K562 (cell line): Measurements from ENCODE around the gene SEPHS2. TPM values are rescaled to one million over a fixed set of nuclear protein-coding genes. Genes with fewer than 3 reads are reported as not detected.

Experiments
- ATF1 ChIP-seq, 2 experiments: fragments of 450-650 bp in 1 of 2; IDR thresholded peaks; 2 replicates each; pipeline ENCODE4 v1.6.1; 2016; ENCODE audit warnings: missing compliant biosample characterization in 1 of 2, missing genetic modification characterization in 1 of 2
- BRD9 ChIP-seq: fragments of 450-650 bp; IDR thresholded peaks from 2 replicates; pipeline ENCODE4 v1.6.1; 2018; ENCODE audit warnings: low read depth; ENCODE audit not compliant: partially characterized antibody
- CBX1 ChIP-seq: sonication (generic); IDR thresholded peaks from 2 replicates; pipeline ENCODE4 v1.6.1; 2016; ENCODE audit warnings: antibody characterized with exemption, low read depth, mild to moderate bottlenecking
- PHB ChIP-seq: fragments of 250-450 bp; sonication (Bioruptor Pico); IDR thresholded peaks from 2 replicates; pipeline ENCODE4 v1.5.0; 2021
- PYGO2 ChIP-seq: fragments of 450-650 bp; IDR thresholded peaks from 2 replicates; pipeline ENCODE4 v1.6.1; 2016; ENCODE audit warnings: mild to moderate bottlenecking, missing genetic modification characterization, moderate library complexity, missing compliant biosample characterization
- RHOXF2B ChIP-seq: fragments of 250-450 bp; sonication (Bioruptor Pico); conservative IDR thresholded peaks from 2 replicates; pipeline ENCODE4 v1.5.1; 2021
- SNIP1 ChIP-seq: fragments of 450-650 bp; IDR thresholded peaks from 2 replicates; pipeline ENCODE4 v1.7.1; 2017; ENCODE audit warnings: low read depth, mild to moderate bottlenecking
- SNRNP70 ChIP-seq: fragments of 200-400 bp; formaldehyde crosslinking; optimal IDR thresholded peaks from 2 replicates; pipeline ENCODE3; 2017; ENCODE audit warnings: low read depth, low read length
- XRCC4 ChIP-seq: IDR thresholded peaks from one replicate; pipeline ENCODE4 v1.6.1; 2011; ENCODE audit not compliant: insufficient read depth, insufficient read length; ENCODE audit errors: extremely low read depth
- ZNF324 ChIP-seq: fragments of 250-450 bp; sonication (Bioruptor Pico); IDR thresholded peaks from 2 replicates; pipeline ENCODE4 v1.4.0; 2020; ENCODE audit warnings: mild to moderate bottlenecking
- ZNF644 ChIP-seq: fragments of 200-800 bp; sonication (Bioruptor generic); IDR thresholded peaks from 2 replicates; pipeline ENCODE4 v1.6.1; 2016; ENCODE audit warnings: low read depth, missing genetic modification characterization, missing compliant biosample characterization
- polyA plus RNA-seq, 8 experiments: library from polyadenylated mRNA; depleted of rRNA in 4 of 8; stranded (reverse) in 5 of 8; unstranded in 3 of 8; fragments of >200 nt; fragmentation: Nextera tagmentation in 2 of 8; fragmentation: Illumina TruSeq in 1 of 8; extraction: Ambion mirVana in 2 of 8; extraction: Trizol in 1 of 8; gene quantifications; 2 replicates each; pipeline versions ENCODE4 v1.2.1 to v1.2.3, GENCODE V29; 2011 to 2014; ENCODE audit warnings: inconsistent platforms in 1 of 8, missing spikeins in 1 of 8
- total RNA-seq, 7 experiments: library from RNA; depleted of rRNA in 6 of 7; stranded (reverse); fragments of >200 nt in 6 of 7; fragmentation: Illumina TruSeq in 2 of 7; extraction: Trizol in 2 of 7; gene quantifications; 2 replicates each; pipeline versions ENCODE4 v1.2.1 to v1.2.3, GENCODE V29; 2011 to 2021; ENCODE audit warnings: low replicate concordance in 1 of 7
- TF ChIP-seq, protein P1 (sequence below): sonication (generic); formaldehyde crosslinking; IDR thresholded peaks from 2 replicates; pipeline ENCODE4 v1.8.1; 2023; ENCODE audit warnings: mild to moderate bottlenecking, missing genetic modification reagents
- TF ChIP-seq, protein P2 (sequence below): conservative IDR thresholded peaks from 2 replicates; pipeline ENCODE4 v1.6.1; 2011; ENCODE audit warnings: low read depth, mild to moderate bottlenecking, low read length; ENCODE audit not compliant: control insufficient read depth
- TF ChIP-seq, protein P3 (sequence below): sonication (generic); formaldehyde crosslinking; IDR thresholded peaks from 2 replicates; pipeline ENCODE4 v1.8.0; 2023; ENCODE audit warnings: mild to moderate bottlenecking, missing genetic modification reagents
- TF ChIP-seq, protein P4 (sequence below): fragments of 200-400 bp; formaldehyde crosslinking; IDR thresholded peaks from 2 replicates; pipeline ENCODE4 v1.6.1; 2017; ENCODE audit warnings: mild to moderate bottlenecking, low read depth, low read length, moderate library complexity

The SEPHS2 gene
- total and polyA plus RNA-seq, 9 of the 15 experiments (the other 6 are each of a cell fraction or from before 2014, with no cell fraction given), result 20.9 to 90.6 (median 43.4) TPM

DNA sequence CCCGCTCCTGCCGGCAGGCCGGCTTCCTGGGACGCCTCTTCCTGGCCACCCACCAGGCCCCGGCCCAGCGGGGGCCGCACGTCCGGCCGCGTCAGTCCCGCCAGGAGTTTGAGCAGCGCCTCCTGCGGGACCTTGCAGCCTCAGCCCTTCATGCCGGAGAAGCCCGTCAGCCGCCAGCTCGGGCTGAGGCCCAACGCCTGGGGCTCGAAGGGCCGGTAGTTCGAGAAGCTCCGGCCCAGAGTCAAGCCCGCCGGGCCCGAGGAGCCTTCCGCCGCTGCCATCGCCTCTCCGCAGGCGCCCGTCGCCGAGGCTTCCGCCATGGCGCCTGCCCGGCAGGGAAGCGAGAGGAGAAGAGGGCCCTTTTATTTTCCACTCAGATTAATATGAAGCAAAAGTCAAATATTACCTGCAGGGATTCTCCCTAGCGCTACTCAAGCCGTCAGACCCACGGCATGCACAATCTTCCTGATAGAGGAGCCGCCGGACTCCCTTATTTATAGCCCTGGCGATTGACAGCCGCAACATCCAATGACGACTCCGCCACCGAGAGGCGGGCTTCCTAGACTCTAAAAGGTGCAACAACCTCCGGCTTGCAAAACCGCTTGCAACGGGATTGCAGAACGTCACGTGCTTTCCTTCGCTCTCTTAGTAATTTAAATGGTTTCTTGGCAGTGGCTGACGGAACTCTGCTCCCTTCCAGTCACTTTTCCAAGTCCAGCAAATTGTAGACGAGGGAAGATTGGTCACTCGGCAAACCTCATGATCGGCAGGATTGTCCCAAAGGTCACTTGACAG lies at the start of gene SEPHS2 (continued):
- TF ChIP-seq, protein P1, sequence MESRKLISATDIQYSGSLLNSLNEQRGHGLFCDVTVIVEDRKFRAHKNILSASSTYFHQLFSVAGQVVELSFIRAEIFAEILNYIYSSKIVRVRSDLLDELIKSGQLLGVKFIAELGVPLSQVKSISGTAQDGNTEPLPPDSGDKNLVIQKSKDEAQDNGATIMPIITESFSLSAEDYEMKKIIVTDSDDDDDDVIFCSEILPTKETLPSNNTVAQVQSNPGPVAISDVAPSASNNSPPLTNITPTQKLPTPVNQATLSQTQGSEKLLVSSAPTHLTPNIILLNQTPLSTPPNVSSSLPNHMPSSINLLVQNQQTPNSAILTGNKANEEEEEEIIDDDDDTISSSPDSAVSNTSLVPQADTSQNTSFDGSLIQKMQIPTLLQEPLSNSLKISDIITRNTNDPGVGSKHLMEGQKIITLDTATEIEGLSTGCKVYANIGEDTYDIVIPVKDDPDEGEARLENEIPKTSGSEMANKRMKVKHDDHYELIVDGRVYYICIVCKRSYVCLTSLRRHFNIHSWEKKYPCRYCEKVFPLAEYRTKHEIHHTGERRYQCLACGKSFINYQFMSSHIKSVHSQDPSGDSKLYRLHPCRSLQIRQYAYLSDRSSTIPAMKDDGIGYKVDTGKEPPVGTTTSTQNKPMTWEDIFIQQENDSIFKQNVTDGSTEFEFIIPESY (CRISPR knock-in tag), result peak; percentile 55
- TF ChIP-seq, protein P2, sequence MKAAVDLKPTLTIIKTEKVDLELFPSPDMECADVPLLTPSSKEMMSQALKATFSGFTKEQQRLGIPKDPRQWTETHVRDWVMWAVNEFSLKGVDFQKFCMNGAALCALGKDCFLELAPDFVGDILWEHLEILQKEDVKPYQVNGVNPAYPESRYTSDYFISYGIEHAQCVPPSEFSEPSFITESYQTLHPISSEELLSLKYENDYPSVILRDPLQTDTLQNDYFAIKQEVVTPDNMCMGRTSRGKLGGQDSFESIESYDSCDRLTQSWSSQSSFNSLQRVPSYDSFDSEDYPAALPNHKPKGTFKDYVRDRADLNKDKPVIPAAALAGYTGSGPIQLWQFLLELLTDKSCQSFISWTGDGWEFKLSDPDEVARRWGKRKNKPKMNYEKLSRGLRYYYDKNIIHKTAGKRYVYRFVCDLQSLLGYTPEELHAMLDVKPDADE, result peak; percentile 76
- peak; percentile 78 for TF ChIP-seq CBX1
- TF ChIP-seq PHB, result no peak
- no peak for TF ChIP-seq SNIP1
- TF ChIP-seq, protein P3, sequence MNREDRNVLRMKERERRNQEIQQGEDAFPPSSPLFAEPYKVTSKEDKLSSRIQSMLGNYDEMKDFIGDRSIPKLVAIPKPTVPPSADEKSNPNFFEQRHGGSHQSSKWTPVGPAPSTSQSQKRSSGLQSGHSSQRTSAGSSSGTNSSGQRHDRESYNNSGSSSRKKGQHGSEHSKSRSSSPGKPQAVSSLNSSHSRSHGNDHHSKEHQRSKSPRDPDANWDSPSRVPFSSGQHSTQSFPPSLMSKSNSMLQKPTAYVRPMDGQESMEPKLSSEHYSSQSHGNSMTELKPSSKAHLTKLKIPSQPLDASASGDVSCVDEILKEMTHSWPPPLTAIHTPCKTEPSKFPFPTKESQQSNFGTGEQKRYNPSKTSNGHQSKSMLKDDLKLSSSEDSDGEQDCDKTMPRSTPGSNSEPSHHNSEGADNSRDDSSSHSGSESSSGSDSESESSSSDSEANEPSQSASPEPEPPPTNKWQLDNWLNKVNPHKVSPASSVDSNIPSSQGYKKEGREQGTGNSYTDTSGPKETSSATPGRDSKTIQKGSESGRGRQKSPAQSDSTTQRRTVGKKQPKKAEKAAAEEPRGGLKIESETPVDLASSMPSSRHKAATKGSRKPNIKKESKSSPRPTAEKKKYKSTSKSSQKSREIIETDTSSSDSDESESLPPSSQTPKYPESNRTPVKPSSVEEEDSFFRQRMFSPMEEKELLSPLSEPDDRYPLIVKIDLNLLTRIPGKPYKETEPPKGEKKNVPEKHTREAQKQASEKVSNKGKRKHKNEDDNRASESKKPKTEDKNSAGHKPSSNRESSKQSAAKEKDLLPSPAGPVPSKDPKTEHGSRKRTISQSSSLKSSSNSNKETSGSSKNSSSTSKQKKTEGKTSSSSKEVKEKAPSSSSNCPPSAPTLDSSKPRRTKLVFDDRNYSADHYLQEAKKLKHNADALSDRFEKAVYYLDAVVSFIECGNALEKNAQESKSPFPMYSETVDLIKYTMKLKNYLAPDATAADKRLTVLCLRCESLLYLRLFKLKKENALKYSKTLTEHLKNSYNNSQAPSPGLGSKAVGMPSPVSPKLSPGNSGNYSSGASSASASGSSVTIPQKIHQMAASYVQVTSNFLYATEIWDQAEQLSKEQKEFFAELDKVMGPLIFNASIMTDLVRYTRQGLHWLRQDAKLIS (CRISPR knock-in tag), result peak; percentile 79; the same call in 1 of the 2 replicates
- no peak for TF ChIP-seq PYGO2 (tag)
- peak; percentile 32; the same call in 1 of the 2 replicates for TF ChIP-seq ZNF644
- TF ChIP-seq, protein P4, sequence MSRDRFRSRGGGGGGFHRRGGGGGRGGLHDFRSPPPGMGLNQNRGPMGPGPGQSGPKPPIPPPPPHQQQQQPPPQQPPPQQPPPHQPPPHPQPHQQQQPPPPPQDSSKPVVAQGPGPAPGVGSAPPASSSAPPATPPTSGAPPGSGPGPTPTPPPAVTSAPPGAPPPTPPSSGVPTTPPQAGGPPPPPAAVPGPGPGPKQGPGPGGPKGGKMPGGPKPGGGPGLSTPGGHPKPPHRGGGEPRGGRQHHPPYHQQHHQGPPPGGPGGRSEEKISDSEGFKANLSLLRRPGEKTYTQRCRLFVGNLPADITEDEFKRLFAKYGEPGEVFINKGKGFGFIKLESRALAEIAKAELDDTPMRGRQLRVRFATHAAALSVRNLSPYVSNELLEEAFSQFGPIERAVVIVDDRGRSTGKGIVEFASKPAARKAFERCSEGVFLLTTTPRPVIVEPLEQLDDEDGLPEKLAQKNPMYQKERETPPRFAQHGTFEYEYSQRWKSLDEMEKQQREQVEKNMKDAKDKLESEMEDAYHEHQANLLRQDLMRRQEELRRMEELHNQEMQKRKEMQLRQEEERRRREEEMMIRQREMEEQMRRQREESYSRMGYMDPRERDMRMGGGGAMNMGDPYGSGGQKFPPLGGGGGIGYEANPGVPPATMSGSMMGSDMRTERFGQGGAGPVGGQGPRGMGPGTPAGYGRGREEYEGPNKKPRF, result no peak
- peak; percentile 60 for TF ChIP-seq BRD9
- TF ChIP-seq ZNF324 (CRISPR knock-in tag), result no peak
- TF ChIP-seq ATF1 (CRISPR knock-in tag; IDR thresholded peaks at IDR 0.05), result no peak
- peak; percentile 80 for TF ChIP-seq ATF1 (tag; IDR thresholded peaks at IDR 0.05)
- no peak for TF ChIP-seq RHOXF2B (CRISPR knock-in tag)
- TF ChIP-seq XRCC4, result no peak
- no peak for TF ChIP-seq SNRNP70
